Stimulated activated CD4-positive, alpha-beta T cell treated with anti-CD3 and anti-CD28 coated beads, Interleukin-4, amount 100 ng/mL, for 1 hour (primary cell): ENCODE data around the gene ATP1A4.
"Not testable (repeated sequence)": the region's sequence is repeated elsewhere in the genome, so short reads cannot be mapped to it uniquely, and the experiment has no call there.

Source experiments
- DNase-seq: peaks from one replicate; pipeline ENCODE4 v3.0.0-alpha.2; 2020

The ATP1A4 gene

GRCh38 chr1:160124705-160125478 is 26.5 kb upstream of the ATP1A4 start:
- DNase-seq, result no peak

DNA sequence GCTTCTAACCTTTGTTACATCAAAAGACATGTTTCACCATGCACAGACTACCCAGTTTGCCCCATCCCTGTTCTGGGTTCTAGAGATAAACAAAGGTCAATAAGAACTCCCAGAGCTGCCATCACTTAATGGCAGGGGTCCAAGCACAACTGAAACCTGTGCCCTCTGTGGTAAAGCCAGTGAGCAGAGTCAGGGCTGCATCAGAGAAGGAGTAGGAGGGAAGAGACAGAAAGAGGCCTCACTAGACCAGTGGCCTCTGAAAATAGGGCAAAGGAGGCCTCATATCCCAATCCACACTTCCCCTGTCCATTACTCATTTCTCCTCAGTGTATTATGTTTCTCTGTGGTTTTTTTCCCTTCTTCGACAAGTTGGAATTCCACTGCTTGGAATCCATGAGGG is 25.7 kb upstream of the ATP1A4 start:
- no peak for DNase-seq

GRCh38 chr1:160126342-160126741 is 25.1 kb upstream of the ATP1A4 start:
- not testable (repeated sequence) for DNase-seq

GRCh38 chr1:160127381-160127780 is 24.0 kb upstream of the ATP1A4 start:
- DNase-seq, result no peak

DNA sequence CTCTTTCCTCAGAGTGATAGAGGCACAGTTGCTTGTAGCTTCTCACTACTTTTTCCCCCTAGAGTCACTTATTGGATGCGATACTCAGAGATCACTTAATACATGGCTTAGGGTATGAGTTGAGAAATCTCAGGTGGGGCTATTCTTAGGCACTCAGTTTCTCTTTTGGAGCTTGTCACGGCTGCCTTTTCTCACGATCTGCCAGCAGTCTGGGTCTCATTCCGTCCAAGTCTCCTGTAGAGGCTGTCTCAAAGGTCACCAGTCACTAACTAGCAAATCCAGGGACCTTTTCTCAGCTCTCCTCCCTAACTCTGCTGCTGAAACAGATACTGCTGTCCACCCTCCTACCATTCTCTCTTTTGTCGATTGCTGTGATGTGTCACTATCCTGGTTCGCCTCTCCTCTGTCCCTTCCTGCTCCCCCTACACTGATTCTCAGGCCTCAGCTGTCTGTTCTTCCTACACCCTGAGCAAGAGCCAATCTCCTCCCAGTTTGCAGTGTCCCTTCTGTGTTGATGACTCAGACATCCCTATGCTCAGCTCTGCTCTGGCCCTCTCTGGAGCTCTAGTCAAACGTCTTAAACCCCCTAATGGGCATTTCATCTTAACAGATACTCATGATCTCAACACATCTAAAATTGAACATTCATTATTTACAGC is 23.4 kb upstream of the ATP1A4 start:
- DNase-seq, result no peak

DNA sequence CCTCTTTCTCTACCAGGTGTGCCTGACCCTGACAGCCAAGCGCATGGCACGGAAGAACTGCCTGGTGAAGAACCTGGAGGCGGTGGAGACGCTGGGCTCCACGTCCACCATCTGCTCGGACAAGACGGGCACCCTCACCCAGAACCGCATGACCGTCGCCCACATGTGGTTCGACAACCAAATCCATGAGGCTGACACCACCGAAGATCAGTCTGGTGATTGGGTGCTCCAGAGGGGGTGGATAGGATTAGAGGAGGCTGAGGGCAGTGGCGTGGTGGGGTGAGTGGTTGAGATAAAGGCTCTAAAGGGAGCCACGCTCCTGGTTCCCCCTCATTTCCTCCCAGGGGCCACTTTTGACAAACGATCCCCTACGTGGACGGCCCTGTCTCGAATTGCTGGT is 22.8 kb upstream of the ATP1A4 start:
- DNase-seq, result no peak

GRCh38 chr1:160129046-160129445 is 22.4 kb upstream of the ATP1A4 start:
- DNase-seq, result no peak

DNA sequence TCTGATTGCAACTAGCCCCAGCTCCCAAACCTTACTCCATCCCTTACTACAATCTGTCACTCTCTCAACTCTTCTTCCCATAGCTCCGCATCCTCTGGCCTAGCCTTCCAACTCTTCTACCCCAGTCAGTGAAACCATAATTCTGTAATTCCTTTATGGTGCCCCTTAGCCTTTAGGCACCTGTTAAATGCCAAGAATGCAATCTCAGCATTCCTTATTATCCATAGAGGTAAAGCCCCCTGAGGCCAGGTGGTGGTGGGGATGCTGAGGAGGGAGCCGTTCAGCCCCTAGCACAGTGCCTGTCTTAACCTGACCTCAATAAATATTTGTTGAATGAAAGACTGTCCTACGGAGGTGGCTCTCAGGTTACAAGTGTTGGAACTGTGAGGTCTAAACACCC is 21.8 kb upstream of the ATP1A4 start:
- no peak for DNase-seq

GRCh38 chr1:160129966-160130365 is 21.4 kb upstream of the ATP1A4 start:
- no peak for DNase-seq

- no peak for DNase-seq
These were observed 20.9 kb upstream of the ATP1A4 start for GRCh38 chr1:160130486-160130885.

- no peak for DNase-seq
These were observed 20.5 kb upstream of the ATP1A4 start for GRCh38 chr1:160130939-160131338.

- no peak for DNase-seq
These were observed 19.4 kb upstream of the ATP1A4 start for GRCh38 chr1:160131803-160132565.

GRCh38 chr1:160133990-160134770 is 17.2 kb upstream of the ATP1A4 start:
- no peak for DNase-seq

DNA sequence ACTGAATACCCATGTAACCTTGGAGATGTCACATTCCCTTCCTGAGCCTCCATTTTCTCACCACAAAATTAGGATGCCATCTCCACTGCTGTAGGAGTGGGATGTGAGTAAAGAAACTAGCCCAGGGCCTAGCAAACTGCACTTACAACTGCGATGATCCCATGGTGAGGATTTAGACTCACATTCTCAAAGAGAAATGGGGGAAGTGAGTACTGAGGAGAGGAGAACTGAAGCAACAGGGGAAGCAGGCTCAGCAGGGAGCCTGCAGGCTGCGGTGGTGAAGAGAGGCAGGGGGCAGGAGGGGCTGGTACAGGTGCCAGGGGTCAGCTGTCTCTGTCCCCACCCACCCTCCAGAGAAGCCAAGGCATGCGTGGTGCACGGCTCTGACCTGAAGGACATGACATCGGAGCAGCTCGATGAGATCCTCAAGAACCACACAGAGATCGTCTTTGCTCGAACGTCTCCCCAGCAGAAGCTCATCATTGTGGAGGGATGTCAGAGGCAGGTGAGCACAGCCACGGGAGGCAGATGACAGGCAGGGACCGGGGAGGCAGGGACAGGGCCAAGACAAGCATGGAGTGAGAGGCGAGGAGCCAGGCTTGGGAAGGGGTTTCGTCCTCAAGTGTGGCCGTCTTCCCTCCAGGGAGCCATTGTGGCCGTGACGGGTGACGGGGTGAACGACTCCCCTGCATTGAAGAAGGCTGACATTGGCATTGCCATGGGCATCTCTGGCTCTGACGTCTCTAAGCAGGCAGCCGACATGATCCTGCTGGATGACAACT is 16.4 kb upstream of the ATP1A4 start:
- DNase-seq, result no peak

DNA sequence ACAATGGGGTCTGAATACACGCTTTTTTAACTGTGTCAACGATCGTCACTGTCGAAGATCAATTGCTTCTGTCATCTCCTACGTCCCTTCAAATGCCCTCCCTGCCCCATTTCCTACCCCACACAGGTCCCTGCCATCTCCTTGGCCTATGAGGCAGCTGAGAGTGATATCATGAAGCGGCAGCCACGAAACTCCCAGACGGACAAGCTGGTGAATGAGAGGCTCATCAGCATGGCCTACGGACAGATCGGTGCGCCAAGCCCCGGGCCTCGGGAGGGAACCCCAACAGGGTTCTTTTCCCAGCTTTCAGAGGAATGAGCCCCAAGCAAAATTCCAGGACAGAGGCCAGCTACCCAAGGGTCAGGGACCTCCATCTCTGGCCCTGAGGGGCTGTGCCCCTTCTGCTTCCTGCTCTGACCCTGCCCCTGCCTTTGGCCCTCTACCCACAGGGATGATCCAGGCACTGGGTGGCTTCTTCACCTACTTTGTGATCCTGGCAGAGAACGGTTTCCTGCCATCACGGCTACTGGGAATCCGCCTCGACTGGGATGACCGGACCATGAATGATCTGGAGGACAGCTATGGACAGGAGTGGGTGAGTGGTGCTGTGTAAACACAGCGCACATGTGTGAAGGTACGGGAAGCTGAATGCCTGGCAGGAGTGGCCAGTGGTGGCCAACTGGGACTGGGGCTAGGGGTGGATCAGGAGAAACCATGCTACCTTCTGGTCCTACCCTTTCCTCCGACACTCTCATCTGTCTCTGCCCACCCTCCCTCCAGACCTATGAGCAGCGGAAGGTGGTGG is 15.1 kb upstream of the ATP1A4 start:
- DNase-seq, result no peak

DNA sequence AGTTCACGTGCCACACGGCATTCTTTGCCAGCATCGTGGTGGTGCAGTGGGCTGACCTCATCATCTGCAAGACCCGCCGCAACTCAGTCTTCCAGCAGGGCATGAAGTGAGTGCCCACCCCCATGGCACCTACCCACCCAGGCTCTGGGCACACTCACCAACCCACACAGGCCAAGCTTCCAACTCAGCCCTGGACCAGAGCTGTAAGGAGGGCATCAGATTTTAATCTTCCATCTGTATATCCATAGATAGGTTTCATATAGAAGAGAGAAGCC is 14.5 kb upstream of the ATP1A4 start:
- DNase-seq, result no peak

- no peak for DNase-seq
These were observed 14.1 kb upstream of the ATP1A4 start for GRCh38 chr1:160137216-160137862.

DNA sequence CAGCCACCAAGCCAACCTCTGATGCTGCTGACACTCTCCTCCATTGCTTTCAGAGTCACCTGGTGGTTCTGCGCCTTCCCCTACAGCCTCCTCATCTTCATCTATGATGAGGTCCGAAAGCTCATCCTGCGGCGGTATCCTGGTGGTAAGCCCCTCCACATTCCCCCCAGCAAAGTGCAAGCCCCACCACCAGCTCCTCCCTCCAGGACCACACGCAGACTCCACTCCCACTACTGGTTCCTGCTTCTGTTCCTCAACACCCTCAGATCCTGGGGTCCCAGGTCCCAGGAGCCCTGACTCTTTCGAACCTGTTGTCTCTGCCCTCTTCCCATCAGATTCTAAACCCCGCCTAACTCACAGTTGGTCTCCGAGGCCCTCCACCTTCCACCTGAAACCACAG is 11.6 kb upstream of the ATP1A4 start:
- DNase-seq, result no peak

GRCh38 chr1:160143695-160144094 is 7.7 kb upstream of the ATP1A4 start:
- DNase-seq, result no peak

- DNase-seq, result no peak
These were observed 6.5 kb upstream of the ATP1A4 start for GRCh38 chr1:160144921-160145320.

- no peak for DNase-seq
These were observed 5.3 kb upstream of the ATP1A4 start for GRCh38 chr1:160146107-160146506.
